HG03139 (cell line): Measurements from ENCODE around the gene TSPEAR.
"Not testable (repeated sequence)": the region's sequence is repeated elsewhere in the genome, so short reads cannot be mapped to it uniquely, and the experiment has no call there.

Source experiments
- ATAC-seq: cut with Tn5 transposase; IDR thresholded peaks from one replicate; pipeline ENCODE4 v1.9.1; 2021; ENCODE audit not compliant: unreplicated experiment

TSPEAR gene

DNA sequence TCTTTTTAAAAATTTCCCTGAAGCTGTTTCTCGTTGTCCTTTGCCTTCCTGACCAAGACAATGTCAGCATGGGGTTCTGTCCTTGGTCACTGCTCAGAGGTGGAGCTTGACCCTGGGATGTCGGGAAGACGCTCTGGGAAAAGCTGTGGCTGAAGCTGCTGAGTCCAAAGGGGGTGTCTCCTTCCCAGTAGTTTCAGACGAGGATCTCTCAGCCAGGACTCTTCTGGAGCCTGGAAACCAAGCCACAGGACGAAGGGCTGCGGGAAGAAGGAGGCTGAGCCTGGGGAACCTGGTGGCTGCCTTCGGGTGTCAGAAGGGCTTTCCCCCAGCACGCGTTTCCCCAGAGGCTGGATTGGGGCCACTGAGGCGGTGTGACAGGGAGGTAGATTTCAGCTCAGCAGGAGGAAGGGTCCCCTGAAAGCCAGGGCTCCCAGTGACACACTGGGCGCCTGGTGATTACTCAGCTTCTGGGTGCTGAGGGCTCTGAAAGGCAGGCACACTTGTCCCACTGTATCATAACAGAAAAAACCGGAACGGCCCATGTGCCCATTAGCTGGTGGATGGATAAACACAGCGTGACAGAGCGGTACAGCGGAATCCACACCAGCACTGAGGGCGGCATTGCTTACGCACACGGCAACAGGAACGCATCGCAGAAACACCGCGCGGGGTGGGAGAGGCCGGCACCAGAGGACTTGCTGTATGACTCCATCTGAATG lies 24.4 kb downstream of the TSPEAR start:
- ATAC-seq: no peak

DNA sequence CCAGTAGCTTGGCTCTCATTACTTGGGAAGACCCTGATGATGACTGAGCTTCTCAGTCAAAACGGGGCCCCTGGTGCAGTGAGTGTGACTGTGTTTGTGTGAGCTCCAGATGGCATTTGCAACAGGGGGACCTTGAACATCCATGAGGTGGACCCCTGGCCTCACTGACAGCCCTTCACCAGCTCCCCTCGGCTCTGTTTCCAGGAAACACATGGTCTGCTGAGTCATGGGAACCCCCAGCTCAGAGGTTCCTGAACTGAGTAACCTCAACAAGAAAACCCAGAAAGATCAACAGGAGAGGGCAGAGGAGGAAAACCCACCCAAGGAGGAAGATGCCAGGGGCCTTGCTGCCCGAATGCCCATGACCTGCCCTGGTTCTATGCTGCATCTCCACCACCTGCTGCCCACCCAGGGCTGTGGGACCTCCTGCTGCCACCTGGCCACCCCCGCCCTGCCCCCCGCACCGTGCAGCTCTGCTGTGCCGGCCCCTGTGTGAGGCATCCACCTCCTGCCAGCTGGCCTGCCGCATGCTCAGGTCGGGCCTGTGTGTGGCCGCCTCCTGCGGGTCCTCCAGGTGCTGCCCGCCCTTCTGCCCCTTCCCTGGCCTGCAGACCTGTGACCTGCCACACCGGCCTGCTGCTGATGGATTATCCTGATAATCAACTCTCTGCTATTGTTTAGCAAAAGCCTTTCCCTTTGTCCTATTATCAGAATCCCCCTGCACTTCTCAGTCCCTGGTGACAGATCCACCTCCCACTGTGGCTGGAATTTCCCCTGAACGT lies 25.2 kb downstream of the TSPEAR start:
- ATAC-seq: no peak

DNA sequence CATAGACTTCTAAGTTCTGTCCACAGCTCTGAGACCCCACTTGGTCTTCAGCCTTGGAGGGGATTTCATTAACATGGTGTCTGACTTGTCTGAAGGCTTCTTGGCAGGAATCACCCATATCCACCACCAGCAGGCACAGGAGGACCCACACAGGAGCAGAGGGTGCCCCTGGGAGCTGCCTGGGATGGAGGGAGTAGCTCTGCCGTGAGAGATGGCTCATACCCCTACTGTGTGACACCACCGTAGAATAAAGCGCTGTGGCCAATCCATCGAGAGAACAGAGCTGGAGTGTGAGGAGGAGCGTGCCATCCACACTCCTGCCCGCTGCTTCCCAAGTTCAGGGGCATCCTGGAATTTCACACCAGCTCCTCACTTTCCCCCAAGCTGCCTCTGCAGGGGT lies 26.3 kb downstream of the TSPEAR start:
- ATAC-seq: not testable (repeated sequence)

GRCh38 chr21:44684483-44684882 lies 26.9 kb downstream of the TSPEAR start:
- ATAC-seq: no peak

DNA sequence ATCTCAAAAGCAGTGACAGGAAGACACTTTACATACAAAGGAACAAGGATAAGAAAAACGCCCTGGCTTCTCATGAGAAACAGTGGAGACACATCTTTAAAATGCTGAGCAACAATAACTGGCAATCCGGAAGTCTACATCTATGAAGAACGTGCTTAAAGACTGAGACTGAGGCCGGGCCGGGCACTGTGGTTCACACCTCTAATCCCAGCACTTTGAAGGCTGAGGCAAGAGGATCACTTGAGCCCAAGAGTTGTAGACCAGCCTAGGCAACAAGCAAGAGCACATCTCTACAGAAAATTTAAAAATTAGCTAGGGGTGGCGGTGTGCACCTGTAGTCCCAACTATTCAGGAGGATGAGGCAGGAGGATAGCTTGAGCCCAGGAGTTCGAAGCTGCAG lies 27.3 kb downstream of the TSPEAR start:
- ATAC-seq: no peak

DNA sequence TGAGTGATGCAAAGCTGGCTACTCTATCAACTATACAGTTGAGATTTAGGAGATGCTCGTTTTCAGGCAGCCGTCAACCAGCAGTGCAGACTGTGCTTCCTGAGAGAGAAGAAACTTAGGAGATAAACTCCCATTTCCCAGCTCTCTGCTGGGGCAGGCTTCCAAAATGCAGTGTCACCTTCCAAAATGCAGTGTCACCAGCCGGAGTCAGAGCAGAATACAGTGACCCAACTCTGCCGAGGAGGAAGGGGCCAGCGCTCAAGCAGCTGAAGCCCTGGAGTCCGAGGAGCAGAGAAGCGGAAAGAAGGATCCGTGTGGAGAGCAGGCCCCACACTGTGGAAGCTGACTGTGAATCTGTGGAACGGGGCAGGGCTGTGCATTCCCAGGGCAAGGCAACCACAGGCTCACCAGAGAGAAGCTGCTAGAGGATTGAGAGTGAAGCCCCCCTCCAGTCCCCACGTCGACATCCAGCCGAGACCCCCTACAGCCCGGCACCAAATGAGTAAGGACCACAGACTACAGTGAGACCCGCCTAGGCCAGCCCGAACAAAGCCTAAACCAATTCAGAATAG lies 28.7 kb downstream of the TSPEAR start:
- no peak for ATAC-seq

- ATAC-seq: no peak
These were observed 29.4 kb downstream of the TSPEAR start, which contains the start of gene KRTAP12-1 for GRCh38 chr21:44681861-44682579. TSS of gene KRTAP12-1 (minus strand) at chr21:44682163. CDS start at chr21:44682123, 40 bp downstream.

- no peak for ATAC-seq
These were observed 30.2 kb downstream of the TSPEAR start for GRCh38 chr21:44681152-44681551.

GRCh38 chr21:44677881-44678280 lies 33.5 kb downstream of the TSPEAR start:
- no peak for ATAC-seq

DNA sequence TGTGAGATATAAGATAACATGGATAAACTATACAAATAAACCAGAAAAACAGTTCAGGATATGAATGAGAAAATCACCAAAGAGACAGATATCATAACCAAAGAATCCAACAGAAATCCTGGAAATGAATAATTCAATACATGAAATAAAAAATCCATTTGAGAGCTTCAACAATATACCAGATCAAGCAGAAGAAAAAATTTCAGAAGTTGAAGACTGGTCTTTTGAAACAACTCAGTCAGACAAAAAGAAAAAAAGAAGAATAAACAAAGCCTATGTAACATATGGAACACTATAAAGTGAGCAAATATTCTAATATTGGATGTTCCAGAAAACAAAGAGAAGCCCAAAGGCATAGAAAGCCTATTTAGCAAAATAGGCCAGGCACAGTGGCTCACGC lies 39.5 kb downstream of the TSPEAR start:
- no peak for ATAC-seq

DNA sequence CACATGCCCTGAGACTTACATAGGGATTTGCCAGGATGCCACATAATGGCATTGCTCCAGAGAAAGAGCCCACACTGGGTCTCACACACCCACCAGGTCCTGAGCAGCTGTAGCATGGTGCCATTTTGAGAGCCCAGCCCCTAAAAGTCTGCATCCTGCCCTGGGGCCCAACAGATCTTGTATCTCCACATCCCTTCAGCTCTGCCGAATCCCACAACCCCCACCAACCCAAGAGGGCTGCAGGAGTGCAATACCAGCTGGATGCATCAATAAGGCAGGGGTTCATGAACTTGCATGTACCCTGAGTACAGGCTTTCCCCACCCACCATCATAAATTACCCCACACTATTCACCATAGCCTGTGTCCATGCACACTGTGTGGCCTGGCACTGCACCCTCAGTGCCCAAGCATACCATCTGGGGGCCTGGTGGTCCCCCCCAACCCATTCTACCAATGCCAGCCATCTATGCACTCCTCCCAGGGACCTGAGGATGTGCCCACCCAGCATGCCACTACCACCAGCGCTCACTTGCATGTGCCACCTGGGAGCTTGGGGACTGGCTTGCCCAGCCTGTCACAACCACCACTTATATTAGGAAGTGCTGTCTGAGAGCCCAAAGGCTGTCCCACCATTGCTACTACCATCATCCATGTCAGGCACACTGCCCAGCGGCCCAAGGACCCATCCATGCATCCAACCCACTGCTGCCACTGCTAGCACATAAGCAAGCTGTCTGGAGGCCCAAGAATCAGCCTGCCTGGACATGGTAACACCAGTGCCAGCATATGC lies 40.5 kb downstream of the TSPEAR start:
- no peak for ATAC-seq

DNA sequence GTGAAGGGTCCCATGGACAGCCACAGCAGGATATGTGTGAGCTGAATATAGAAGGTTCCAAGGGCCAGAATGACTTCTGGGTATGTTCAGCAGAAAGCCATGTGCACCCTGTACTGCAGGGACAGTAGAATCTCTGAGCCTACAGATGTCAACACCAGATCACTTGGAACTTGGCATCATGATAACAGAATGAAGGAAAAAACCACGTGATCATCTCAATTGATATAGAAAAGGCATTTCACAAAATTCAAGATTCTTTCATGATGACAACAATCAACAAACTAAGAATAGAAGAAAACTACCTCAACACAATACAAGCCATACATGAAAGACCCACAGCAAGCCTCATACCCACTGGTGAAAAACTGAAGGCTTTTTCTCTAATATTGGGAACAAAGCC lies 43.8 kb downstream of the TSPEAR start:
- ATAC-seq: no peak

DNA sequence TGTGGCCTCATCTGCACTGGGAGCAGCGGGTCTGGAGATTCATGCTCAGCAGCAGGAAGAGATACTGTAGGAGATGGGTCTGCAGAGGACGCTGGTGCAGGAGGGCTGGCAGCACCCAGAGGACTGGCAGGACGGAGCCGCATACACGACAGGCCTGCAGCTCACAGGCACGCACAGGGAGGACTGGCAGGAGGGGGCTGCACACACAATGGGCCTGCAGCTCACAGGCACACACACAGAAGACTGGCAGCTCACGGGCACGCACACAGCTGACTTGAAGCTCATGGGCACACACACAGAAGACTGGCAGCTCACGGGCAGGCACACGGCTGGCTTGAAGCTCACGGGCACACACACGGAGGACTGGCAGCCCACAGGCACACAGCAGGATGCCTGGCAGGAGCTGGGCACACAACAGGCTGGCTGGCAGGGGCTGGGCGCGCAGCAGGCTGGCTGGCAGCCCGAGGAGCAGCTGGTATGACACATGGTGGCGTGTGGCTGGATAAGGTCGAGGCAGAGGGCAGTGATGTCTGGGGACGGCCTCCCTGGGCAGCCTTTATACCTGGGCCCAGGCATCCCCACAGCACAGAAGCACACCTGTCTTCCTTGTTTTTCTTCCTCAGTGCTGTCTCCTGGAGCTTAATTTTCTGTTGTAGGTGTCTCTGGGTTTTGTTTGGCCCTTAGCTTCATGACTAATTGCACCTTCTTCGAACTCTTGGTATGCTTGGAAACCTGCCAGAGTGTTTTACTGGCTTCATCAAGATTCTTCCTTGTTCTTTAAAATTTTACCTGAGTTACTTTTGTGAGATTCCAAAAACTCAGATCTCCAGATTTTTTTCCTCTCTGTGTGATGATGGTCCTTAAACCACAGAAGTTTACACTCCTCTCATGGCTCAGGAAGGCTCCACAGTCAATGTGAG lies 44.7 kb downstream of the TSPEAR start, which contains the start of gene KRTAP12-2:
Gene KRTAP12-2 (minus strand): TSS at position 527 of the 920 bp plus-strand sequence. CDS start 41 bp downstream, at position 486.
- no peak for ATAC-seq

- no peak for ATAC-seq
These were observed 46.7 kb downstream of the TSPEAR start for GRCh38 chr21:44664691-44665090.

DNA sequence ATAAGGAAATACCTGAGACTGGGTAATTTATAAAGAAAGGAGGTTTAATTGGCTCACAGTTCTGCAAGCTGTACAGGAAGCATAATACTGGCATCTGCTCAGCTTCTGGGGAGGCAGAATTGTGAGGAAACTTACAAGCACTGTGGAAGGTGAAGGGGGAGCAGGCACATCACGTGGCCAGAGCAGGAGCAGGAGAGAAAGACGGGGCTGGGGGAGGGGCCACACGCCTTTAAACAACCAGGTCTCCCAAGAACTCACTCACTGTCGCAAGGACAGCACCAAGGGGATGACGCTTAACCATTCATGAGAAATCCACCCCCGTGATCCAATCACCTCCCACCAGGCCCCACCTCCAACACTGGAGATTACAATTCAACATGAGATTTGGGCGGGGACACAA lies 49.8 kb downstream of the TSPEAR start:
- not testable (repeated sequence) for ATAC-seq

GRCh38 chr21:44658913-44659595 lies 52.3 kb downstream of the TSPEAR start:
- no peak for ATAC-seq

DNA sequence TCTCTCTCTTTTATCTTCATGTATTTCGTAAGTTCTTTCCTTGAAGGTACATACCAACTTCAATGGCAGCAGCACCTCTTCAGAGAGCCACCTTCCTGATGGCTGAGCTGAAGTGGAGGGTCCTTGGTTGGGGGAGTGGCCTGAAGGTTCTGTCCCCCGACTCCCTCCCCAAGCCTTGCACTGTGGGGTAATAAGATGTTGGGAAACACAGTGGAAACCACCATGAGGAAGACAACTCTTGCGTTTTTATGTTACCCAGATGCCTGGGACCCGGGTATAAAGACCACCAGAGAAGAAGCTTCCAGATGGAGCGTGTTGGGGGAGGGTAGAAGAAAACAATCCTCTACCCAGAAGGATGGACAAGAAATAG lies 52.8 kb downstream of the TSPEAR start:
- no peak for ATAC-seq

GRCh38 chr21:44657635-44658540 lies 53.5 kb downstream of the TSPEAR start, which contains the start of gene KRTAP12-3:
TSS of gene KRTAP12-3 (plus strand) at chr21:44657932. CDS start at chr21:44657980, 48 bp downstream.
- no peak for ATAC-seq
